ENCODE measurements around the gene KRT1. TPM values are rescaled to one million over a fixed set of nuclear protein-coding genes. Genes with fewer than 3 reads are reported as not detected.

KRT1 gene
- total RNA-seq, 1 donor from 2014 or later: not detected

DNA sequence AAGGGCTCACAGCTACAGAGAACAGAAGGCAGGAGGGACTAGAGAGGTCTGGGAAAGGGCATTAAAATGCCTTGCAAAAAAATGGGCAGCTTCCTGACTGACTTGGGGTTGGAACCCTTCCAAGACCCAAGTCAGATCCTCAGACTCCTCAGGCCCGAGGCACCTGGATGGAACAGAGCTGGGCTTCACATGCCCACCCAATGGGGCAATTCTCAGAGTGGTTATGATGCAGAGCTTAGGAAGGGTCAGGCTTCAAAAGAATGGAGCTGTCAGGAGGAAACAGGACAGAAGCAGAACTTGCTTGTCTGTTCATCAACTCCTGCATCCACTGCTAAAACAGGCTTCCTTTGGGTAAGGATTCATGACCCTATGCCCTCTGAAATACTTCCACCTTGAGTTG is 9.7 kb upstream of the KRT1 start:
- no peak for DNase-seq (ENCODE audit: low read depth, low spot score)
- Mint-ChIP-seq H3K36me3 (ENCODE audit: low read depth) (no peaks in the 10 kb centered on the region), H3K4me3 (no peak overlapping the region), H3K4me1 (peaks cover 13% of the 10 kb centered on the region), H3K27me3 (ENCODE audit: low read depth) (peaks cover 82% of the 10 kb centered on the region), H3K27ac (ENCODE audit: unreplicated experiment) (no peak overlapping the region), H3K9me3 (no peaks in the 10 kb centered on the region)
- no peak for TF ChIP-seq CTCF (conservative IDR thresholded peaks at IDR 0.05)

DNA sequence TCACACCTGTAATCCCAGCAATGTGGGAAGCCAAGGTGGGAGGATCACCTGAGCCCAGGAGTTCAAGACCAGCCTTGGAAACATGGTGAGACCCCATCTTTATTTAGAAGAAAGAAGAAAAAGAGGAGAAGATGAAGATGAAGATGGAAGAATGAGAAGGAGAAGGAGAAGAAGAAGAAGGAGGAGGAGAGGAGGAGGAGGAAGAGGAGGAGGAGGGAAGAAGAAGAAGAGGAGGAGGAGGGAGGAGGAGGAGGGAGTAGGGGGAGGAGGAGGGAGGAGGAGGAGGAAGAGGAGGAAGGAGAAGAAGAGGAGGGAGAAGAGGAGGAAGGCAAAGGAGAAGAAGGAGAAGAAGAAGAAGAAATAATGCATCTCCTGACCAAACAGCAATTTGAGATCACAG is 9.0 kb upstream of the KRT1 start:
- no peak for DNase-seq (ENCODE audit: low read depth, low spot score)
- Mint-ChIP-seq H3K36me3 (ENCODE audit: low read depth) (no peaks in the 10 kb centered on the region), H3K9me3 (no peaks in the 10 kb centered on the region), H3K27me3 (ENCODE audit: low read depth) (peaks cover 85% of the 10 kb centered on the region), H3K27ac (ENCODE audit: unreplicated experiment) (no peak overlapping the region), H3K4me1 (peaks cover 13% of the 10 kb centered on the region), H3K4me3 (no peak overlapping the region)
- no peak for TF ChIP-seq CTCF (conservative IDR thresholded peaks at IDR 0.05)

DNA sequence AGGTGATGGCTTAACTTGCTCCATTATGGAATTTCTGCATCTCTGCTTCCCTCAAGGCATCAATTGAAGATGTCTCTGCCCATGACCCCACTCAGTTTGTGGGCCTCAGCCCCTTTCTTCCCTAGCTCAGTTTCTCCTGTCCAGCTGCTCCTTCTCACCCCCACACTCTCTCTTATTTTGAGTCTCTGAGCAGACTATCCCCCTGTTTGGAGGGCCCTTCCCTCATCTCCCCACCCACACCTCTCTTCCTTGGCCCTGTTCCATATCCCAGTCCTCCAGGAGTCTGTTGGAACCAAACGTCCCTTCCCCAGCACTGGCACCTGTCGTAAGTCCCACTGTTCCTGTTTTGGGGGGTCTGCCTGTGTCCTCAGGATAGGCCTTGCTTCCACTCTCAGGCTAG is 8.3 kb upstream of the KRT1 start:
- H3K4me1 Mint-ChIP-seq: peaks cover 13% of the 10 kb centered on the region
- no peak overlapping the region for H3K27ac Mint-ChIP-seq (ENCODE audit: unreplicated experiment)
- H3K9me3 Mint-ChIP-seq: no peaks in the 10 kb centered on the region
- TF ChIP-seq CTCF (conservative IDR thresholded peaks at IDR 0.05): no peak
- DNase-seq (ENCODE audit: low read depth, low spot score): no peak
- H3K36me3 Mint-ChIP-seq (ENCODE audit: low read depth): no peaks in the 10 kb centered on the region
- no peak overlapping the region for H3K4me3 Mint-ChIP-seq
- H3K27me3 Mint-ChIP-seq (ENCODE audit: low read depth): peaks cover 91% of the 10 kb centered on the region

GRCh38 chr12:52687497-52688385 is 7.5 kb upstream of the KRT1 start:
- peaks cover 87% of the 10 kb centered on the region for H3K27me3 Mint-ChIP-seq (ENCODE audit: low read depth)
- H3K36me3 Mint-ChIP-seq (ENCODE audit: low read depth): no peaks in the 10 kb centered on the region
- H3K27ac Mint-ChIP-seq (ENCODE audit: unreplicated experiment): no peak overlapping the region
- peaks cover 13% of the 10 kb centered on the region for H3K4me1 Mint-ChIP-seq
- no peak for TF ChIP-seq CTCF (conservative IDR thresholded peaks at IDR 0.05)
- no peak for DNase-seq (ENCODE audit: low read depth, low spot score)
- no peak overlapping the region for H3K4me3 Mint-ChIP-seq
- H3K9me3 Mint-ChIP-seq: no peaks in the 10 kb centered on the region

- Mint-ChIP-seq H3K4me1 (peaks cover 13% of the 10 kb centered on the region), H3K9me3 (no peaks in the 10 kb centered on the region), H3K27me3 (ENCODE audit: low read depth) (peaks cover 82% of the 10 kb centered on the region), H3K27ac (ENCODE audit: unreplicated experiment) (no peak overlapping the region), H3K4me3 (no peak overlapping the region), H3K36me3 (ENCODE audit: low read depth) (no peaks in the 10 kb centered on the region)
- TF ChIP-seq CTCF (conservative IDR thresholded peaks at IDR 0.05): no peak
- DNase-seq (ENCODE audit: low read depth, low spot score): no peak
Observed at GRCh38 chr12:52686756-52687487, 6.7 kb upstream of the KRT1 start.
